K562 (cell line): ENCODE measurements around the gene PNPLA1. TPM values are rescaled to one million over a fixed set of nuclear protein-coding genes. Genes with fewer than 3 reads are reported as not detected.

Experiments used
- CEBPB ChIP-seq: fragments of 450-650 bp; IDR thresholded peaks from 2 replicates; pipeline ENCODE4 v1.6.1; 2016; ENCODE audit warnings: missing genetic modification characterization, missing compliant biosample characterization
- CHCHD3 ChIP-seq: fragments of 250-450 bp; sonication (Bioruptor Pico); IDR thresholded peaks from 2 replicates; pipeline ENCODE4 v2.1.2; 2022; ENCODE audit warnings: mild to moderate bottlenecking
- ETV1 ChIP-seq: fragments of 450-650 bp; conservative IDR thresholded peaks from 2 replicates; pipeline ENCODE4 v1.6.1; 2016; ENCODE audit warnings: missing genetic modification characterization, control low read depth, low read depth, missing compliant biosample characterization
- NFE2 ChIP-seq: IDR thresholded peaks from 2 replicates; pipeline ENCODE4 v1.6.1; 2014; ENCODE audit warnings: antibody characterized with exemption, low read depth
- NUFIP1 ChIP-seq: fragments of 450-650 bp; IDR thresholded peaks from 2 replicates; pipeline ENCODE4 v1.6.1; 2018; ENCODE audit not compliant: partially characterized antibody
- PRPF4 ChIP-seq: fragments of 200-400 bp; formaldehyde crosslinking; IDR thresholded peaks from one replicate; pipeline ENCODE4 v1.6.1; 2017; ENCODE audit warnings: low read length, low read depth, mild to moderate bottlenecking; ENCODE audit not compliant: insufficient read depth, poor library complexity, severe bottlenecking
- RBM14 ChIP-seq: fragments of 200-400 bp; formaldehyde crosslinking; IDR thresholded peaks from 2 replicates; pipeline ENCODE4 v1.6.1; 2018; ENCODE audit warnings: low read depth, mild to moderate bottlenecking, low read length, moderate library complexity, borderline replicate concordance; ENCODE audit not compliant: insufficient read depth
- RCOR1 ChIP-seq, 2 experiments: IDR thresholded peaks; 2 replicates each; pipeline ENCODE4 v1.6.1; 2012; ENCODE audit warnings: low read depth in 2 of 2, low read length in 2 of 2, borderline replicate concordance in 1 of 2, improper control_type of control experiment in 1 of 2
- ZFP30 ChIP-seq: fragments of 250-450 bp; sonication (Bioruptor Pico); IDR thresholded peaks from 2 replicates; pipeline ENCODE4 v1.8.0; 2022; ENCODE audit warnings: moderate library complexity, mild to moderate bottlenecking, inconsistent platforms, borderline replicate concordance
- ZKSCAN8 ChIP-seq: fragments of 200-800 bp; sonication (Bioruptor generic); IDR thresholded peaks from 2 replicates; pipeline ENCODE4 v1.6.1; 2016; ENCODE audit warnings: missing genetic modification characterization, missing compliant biosample characterization
- ZNF507 ChIP-seq: conservative IDR thresholded peaks from 2 replicates; pipeline ENCODE4 v1.6.1; 2017; ENCODE audit warnings: missing genetic modification characterization, missing compliant biosample characterization
- ZNF707 ChIP-seq: fragments of 250-450 bp; sonication (Bioruptor Pico); conservative IDR thresholded peaks from 2 replicates; pipeline ENCODE4 v1.8.0; 2022; ENCODE audit warnings: inconsistent platforms, mild to moderate bottlenecking, moderate library complexity
- ZNF766 ChIP-seq: fragments of 200-800 bp; sonication (Bioruptor generic); conservative IDR thresholded peaks from 2 replicates; pipeline ENCODE4 v1.6.1; 2016; ENCODE audit warnings: missing genetic modification characterization, missing compliant biosample characterization
- polyA plus RNA-seq, 8 experiments: library from polyadenylated mRNA; depleted of rRNA in 4 of 8; stranded (reverse) in 5 of 8; unstranded in 3 of 8; fragments of >200 nt; fragmentation: Nextera tagmentation in 2 of 8; fragmentation: Illumina TruSeq in 1 of 8; extraction: Ambion mirVana in 2 of 8; extraction: Trizol in 1 of 8; gene quantifications; 2 replicates each; pipeline versions ENCODE4 v1.2.1 to v1.2.3, GENCODE V29; 2011 to 2014; ENCODE audit warnings: inconsistent platforms in 1 of 8, missing spikeins in 1 of 8
- total RNA-seq, 7 experiments: library from RNA; depleted of rRNA in 6 of 7; stranded (reverse); fragments of >200 nt in 6 of 7; fragmentation: Illumina TruSeq in 2 of 7; extraction: Trizol in 2 of 7; gene quantifications; 2 replicates each; pipeline versions ENCODE4 v1.2.1 to v1.2.3, GENCODE V29; 2011 to 2021; ENCODE audit warnings: low replicate concordance in 1 of 7
- TF ChIP-seq, protein P1 (sequence below): IDR thresholded peaks from 2 replicates; pipeline ENCODE4 v1.6.1; 2014; ENCODE audit warnings: antibody characterized with exemption
- TF ChIP-seq, protein P2 (sequence below): fragments of 250-450 bp; sonication (Bioruptor Pico); IDR thresholded peaks from 2 replicates; pipeline ENCODE4 v1.9.0; 2021; ENCODE audit warnings: mild to moderate bottlenecking, inconsistent platforms
- TF ChIP-seq, protein P3 (sequence below), 2 experiments: fragments of 450-650 bp; IDR thresholded peaks; 2 replicates each; pipeline ENCODE4 v1.6.1; 2016; ENCODE audit warnings: mild to moderate bottlenecking in 2 of 2, borderline replicate concordance in 1 of 2, low read depth in 1 of 2, moderate library complexity in 1 of 2

The PNPLA1 gene
- total and polyA plus RNA-seq, 9 of the 15 experiments (the other 6 are each of a cell fraction or from before 2014, with no cell fraction given), result 0.04 to 0.27 (median 0.13) TPM; not detected in 2

DNA sequence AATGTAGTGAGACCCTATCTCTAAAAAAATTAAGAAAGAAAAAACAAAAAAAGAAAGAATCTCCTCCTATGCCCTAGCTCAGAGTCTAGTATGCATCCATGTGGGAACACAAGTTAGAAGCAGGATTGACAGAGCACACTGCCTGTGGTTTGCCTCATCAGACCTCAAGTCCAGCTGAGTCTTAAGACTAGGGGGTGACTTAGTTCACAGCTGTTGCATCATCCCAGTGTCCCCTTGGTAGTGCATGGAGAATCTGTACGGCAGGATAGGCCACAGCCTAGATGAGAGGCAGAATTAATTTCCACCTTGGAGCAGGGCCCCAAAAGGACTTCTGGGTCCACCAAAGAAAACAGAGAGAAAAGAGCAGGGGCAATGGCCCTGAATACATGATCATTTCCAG is 13.7 kb downstream of the PNPLA1 start (continued):
- TF ChIP-seq RBM14 (no peak), CHCHD3 (CRISPR knock-in tag) (no peak), ZNF766 (CRISPR knock-in tag) (0 out of 2 replicates have a peak, but pooled peaks have one; percentile 36), ZFP30 (CRISPR knock-in tag) (no peak), NFE2 (no peak), ZNF707 (CRISPR knock-in tag) (no peak), ZKSCAN8 (CRISPR knock-in tag) (no peak), CEBPB (tag) (peak; percentile 38; the same call in 1 of the 2 replicates), RCOR1 (IDR thresholded peaks at IDR 0.05; ENCODE audit: borderline replicate concordance in 1 of 2, low read depth in 2 of 2, low read length in 2 of 2) (no peak), PRPF4 (no peak), NUFIP1 (no peak), ETV1 (tag) (no peak), ZNF507 (tag) (no peak)
- TF ChIP-seq, protein P1, sequence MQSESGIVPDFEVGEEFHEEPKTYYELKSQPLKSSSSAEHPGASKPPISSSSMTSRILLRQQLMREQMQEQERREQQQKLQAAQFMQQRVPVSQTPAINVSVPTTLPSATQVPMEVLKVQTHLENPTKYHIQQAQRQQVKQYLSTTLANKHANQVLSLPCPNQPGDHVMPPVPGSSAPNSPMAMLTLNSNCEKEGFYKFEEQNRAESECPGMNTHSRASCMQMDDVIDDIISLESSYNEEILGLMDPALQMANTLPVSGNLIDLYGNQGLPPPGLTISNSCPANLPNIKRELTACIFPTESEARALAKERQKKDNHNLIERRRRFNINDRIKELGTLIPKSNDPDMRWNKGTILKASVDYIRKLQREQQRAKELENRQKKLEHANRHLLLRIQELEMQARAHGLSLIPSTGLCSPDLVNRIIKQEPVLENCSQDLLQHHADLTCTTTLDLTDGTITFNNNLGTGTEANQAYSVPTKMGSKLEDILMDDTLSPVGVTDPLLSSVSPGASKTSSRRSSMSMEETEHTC, result no peak
- TF ChIP-seq, protein P2, sequence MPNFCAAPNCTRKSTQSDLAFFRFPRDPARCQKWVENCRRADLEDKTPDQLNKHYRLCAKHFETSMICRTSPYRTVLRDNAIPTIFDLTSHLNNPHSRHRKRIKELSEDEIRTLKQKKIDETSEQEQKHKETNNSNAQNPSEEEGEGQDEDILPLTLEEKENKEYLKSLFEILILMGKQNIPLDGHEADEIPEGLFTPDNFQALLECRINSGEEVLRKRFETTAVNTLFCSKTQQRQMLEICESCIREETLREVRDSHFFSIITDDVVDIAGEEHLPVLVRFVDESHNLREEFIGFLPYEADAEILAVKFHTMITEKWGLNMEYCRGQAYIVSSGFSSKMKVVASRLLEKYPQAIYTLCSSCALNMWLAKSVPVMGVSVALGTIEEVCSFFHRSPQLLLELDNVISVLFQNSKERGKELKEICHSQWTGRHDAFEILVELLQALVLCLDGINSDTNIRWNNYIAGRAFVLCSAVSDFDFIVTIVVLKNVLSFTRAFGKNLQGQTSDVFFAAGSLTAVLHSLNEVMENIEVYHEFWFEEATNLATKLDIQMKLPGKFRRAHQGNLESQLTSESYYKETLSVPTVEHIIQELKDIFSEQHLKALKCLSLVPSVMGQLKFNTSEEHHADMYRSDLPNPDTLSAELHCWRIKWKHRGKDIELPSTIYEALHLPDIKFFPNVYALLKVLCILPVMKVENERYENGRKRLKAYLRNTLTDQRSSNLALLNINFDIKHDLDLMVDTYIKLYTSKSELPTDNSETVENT (CRISPR knock-in tag), result no peak
- TF ChIP-seq, protein P3, sequence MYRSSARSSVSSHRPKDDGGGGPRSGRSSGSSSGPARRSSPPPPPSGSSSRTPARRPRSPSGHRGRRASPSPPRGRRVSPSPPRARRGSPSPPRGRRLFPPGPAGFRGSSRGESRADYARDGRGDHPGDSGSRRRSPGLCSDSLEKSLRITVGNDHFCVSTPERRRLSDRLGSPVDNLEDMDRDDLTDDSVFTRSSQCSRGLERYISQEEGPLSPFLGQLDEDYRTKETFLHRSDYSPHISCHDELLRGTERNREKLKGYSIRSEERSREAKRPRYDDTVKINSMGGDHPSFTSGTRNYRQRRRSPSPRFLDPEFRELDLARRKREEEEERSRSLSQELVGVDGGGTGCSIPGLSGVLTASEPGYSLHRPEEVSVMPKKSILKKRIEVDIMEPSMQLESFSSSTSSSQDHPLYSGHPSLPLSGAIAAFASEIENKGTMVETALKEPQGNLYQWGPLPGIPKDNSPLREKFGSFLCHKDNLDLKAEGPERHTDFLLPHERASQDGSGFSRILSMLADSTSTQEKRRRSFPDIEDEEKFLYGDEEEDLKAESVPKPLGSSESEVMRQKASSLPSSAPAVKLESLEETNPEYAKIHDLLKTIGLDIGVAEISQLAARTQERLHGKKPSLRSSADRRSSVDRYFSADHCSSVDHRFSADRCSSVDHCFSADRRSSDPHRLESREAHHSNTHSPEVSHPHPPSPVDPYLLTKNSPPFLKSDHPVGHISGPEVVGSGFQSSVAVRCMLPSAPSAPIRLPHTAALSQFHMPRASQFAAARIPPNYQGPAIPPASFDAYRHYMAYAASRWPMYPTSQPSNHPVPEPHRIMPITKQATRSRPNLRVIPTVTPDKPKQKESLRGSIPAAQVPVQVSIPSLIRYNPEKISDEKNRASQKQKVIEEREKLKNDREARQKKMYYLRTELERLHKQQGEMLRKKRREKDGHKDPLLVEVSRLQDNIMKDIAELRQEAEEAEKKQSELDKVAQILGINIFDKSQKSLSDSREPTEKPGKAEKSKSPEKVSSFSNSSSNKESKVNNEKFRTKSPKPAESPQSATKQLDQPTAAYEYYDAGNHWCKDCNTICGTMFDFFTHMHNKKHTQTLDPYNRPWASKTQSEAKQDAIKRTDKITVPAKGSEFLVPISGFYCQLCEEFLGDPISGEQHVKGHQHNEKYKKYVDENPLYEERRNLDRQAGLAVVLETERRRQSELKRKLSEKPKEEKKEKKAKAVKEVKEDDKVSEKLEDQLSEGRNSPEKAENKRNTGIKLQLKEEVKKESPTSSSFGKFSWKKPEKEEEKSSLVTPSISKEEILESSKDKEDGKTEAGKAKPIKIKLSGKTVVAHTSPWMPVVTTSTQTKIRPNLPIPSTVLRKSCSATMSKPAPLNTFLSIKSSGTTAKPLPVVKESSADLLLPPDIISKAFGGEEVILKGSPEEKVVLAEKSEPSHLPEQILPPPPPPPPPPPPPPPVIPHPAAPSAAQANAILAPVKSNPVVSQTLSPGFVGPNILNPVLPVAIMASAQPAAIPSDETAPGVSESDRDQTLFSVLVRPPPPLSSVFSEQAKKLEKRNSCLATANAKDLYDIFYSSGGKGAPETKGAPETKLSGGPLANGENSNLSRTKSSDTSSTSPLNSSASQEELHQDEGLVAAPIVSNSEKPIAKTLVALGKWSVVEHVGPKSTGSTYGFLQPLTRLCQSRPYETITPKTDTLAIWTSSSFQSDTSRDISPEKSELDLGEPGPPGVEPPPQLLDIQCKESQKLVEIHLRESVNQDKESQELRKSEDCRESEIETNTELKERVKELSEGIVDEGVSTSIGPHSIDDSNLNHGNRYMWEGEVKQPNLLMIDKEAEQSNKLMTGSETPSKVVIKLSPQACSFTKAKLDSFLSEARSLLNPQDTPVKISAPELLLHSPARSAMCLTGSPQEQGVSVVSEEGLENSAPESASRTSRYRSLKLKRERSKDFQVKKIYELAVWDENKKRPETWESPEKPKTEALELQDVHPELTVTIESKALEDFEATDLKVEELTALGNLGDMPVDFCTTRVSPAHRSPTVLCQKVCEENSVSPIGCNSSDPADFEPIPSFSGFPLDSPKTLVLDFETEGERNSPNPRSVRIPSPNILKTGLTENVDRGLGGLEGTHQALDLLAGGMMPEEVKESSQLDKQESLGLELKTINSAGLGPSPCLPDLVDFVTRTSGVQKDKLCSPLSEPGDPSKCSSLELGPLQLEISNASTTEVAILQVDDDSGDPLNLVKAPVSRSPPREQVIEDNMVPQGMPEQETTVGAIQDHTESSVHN (IDR thresholded peaks at IDR 0.05; ENCODE audit: borderline replicate concordance in 1 of 2, low read depth in 1 of 2), result 0 out of 4 replicates have a peak, but pooled peaks of 1 of the 2 experiments have one; percentile 46
